ENCODE results near the gene MATCAP1.

GRCh38 chr16:67227567-67227921, 43.8 kb upstream of the MATCAP1 start:
- no peak for TF ChIP-seq CTCF (IDR thresholded peaks at IDR 0.05; ENCODE audit: borderline replicate concordance, extremely low read depth, low read length, poor library complexity, severe bottlenecking)
- TF ChIP-seq EZH2 (IDR thresholded peaks at IDR 0.05; ENCODE audit: borderline replicate concordance, low read depth, low read length, severe bottlenecking) = no peak
